Measurements from ENCODE around the gene YKT6.

YKT6 gene

DNA sequence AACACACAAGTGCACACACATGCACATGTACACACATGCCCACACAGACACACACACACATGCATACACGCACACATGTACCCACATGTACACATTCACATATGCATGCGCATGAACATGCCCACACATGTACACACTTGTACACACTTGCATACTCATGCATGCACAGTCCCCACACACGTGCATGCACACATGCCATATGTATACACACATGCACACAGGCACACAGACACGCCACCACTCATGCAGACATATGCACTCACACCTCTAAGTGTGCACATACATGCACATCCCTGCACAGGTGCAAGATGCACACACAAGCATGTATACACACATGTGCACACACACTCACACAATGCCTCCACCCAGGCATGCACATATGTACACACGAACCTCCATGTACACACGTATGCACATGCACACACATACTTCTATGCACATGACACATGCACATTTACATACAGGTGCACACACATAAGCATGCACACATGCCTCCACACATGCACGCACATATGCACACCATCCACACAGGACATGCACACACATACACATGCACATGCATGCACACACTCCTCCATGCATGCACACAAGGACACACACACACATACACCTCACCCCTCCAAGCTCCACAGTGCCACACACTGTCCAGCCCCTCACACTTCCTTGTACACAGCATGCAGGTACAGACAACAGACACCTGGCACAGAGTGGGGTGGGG lies 45.8 kb downstream of the YKT6 start:
- no peak overlapping the region for H3K4me3 ChIP-seq (ENCODE audit: low read depth, low read length)

DNA sequence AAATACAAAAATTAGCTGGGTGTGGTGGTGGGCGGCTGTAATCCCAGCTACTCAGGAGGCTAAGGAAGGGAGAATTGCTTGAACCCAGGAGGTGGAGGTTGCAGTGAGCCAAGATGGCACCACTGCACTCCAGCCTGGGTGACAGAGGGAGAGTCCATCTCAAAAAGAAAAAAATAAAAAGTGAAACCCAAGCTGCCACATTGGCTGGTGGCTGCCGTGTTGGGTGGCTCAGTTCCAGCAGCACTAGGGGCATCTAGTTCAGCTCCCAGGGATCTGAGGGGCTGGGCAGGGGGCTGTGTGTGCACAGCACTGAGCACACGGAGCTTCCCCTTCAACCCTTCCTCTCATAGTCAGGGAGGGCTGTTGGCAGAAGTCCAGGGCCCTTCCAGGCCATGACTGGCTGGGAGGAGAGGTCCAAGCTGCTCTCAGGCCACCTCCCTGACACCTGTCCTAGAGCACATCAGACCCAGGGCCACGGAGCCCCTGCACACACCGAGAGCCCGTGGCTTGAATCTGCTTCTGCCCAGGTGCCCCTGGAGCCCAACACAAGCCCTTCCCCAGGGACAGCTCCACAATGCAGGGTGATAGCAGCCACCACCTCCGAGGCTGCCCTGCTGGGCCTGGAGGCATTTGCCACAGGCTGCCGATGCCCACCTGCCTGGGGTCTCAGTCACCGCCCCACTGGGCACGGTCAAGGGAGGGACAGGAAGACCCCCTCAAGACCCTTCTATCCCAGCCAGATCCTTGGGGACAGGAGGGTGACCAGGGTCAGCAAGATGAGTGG lies 47.3 kb downstream of the YKT6 start:
- no peak overlapping the region for H3K4me3 ChIP-seq (ENCODE audit: low read depth, low read length)
- TF ChIP-seq, protein P1, sequence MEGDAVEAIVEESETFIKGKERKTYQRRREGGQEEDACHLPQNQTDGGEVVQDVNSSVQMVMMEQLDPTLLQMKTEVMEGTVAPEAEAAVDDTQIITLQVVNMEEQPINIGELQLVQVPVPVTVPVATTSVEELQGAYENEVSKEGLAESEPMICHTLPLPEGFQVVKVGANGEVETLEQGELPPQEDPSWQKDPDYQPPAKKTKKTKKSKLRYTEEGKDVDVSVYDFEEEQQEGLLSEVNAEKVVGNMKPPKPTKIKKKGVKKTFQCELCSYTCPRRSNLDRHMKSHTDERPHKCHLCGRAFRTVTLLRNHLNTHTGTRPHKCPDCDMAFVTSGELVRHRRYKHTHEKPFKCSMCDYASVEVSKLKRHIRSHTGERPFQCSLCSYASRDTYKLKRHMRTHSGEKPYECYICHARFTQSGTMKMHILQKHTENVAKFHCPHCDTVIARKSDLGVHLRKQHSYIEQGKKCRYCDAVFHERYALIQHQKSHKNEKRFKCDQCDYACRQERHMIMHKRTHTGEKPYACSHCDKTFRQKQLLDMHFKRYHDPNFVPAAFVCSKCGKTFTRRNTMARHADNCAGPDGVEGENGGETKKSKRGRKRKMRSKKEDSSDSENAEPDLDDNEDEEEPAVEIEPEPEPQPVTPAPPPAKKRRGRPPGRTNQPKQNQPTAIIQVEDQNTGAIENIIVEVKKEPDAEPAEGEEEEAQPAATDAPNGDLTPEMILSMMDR (IDR thresholded peaks at IDR 0.05; ENCODE audit: low read depth, low read length) = no peak

More for the DNA sequence above, 45.8 kb downstream of the YKT6 start:
- TF ChIP-seq, protein P1 (IDR thresholded peaks at IDR 0.05; ENCODE audit: low read depth, low read length) = no peak

DNA sequence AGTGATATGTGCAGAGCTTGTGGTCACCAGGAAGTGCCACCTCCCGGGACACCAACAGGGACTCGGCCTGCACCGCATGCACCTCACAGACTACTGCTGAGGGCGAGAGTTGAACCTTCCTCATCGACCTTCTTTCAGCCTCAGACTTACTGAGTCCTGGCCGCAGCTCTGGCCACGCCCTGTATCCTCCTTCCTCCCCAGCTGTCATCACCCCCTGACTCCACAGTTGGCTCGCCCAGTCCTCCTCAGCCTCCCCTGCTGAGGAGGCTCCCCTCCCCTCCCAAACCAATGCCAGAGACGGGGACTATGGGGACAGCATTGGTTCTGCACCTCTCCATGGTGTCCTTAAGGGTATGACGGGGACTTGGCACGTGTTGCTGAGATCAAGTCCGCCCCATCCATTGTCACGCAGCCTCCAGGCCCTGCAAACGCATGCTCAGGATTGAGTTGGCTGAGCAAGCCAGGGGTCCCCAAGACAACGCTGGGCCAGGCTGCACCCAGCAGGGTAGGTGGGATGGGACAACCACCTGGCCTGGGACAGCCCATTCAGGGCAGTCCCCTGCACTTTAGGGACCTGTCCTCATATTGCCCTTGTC lies 49.0 kb downstream of the YKT6 start:
- no peak overlapping the region for H3K4me3 ChIP-seq (ENCODE audit: low read depth, low read length)
- TF ChIP-seq, protein P1 (IDR thresholded peaks at IDR 0.05; ENCODE audit: low read depth, low read length) = no peak

DNA sequence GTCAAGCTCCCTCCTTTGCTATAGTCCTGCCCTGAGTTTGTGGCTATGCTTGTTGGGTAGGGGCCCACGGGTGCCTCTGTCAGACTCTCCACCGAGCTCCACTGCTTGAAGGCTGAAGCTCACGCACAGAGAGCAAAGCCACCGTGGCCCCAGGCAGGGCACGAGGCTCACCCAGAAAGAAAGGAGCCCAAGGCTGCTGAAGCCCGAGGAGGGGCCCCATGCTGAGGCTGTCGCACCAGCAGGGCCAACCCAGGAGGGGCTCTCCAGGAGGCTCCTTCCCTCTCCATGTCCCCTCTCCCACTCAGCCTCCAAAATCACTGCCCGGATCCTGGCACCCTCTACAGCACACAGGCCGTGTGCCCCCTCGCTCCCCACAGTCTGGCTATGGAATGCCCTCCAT lies 50.5 kb downstream of the YKT6 start:
- TF ChIP-seq, protein P1 (IDR thresholded peaks at IDR 0.05; ENCODE audit: low read depth, low read length) = no peak
- no peak overlapping the region for H3K4me3 ChIP-seq (ENCODE audit: low read depth, low read length)

DNA sequence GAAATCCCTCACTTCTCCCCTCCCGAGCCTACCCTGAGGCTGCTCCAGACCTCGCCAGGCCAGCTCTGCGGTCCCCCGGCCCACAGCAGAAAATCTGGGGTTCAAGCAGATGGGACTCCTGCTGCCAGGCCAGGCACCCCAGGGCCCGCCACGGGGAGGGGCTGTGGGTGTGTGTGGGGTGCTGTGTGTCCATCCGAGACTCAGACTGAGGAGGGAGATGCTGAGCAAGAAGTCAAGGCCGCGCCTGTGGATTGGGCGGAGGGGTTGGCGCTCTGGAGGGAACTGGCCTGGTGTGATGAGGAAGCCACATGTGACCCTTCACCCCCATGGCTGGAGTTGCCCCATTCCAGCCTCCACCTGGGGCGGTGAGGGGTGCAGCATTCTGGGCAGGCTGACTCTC lies 51.1 kb downstream of the YKT6 start:
- no peak overlapping the region for H3K4me3 ChIP-seq (ENCODE audit: low read depth, low read length)
- TF ChIP-seq, protein P1 (IDR thresholded peaks at IDR 0.05; ENCODE audit: low read depth, low read length) = no peak

DNA sequence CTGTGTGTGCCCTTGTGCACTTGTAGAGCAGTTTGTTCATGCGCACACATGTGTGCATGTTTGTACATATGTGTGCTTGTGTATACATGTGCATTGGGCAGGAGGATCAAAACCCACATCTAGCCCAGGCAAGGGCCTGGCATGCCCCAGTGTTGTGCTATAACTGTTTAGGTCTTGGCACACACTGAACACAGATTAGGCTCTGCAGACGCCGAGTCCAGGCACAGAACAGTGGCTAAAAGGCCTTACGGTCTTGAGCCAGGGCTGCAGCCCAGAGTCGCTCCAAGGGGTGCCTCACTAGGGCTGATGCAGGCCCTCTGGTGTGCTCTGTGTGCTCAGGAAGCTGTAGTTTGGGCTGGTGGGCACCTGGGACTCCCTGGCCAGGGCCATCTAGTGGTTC lies 55.7 kb downstream of the YKT6 start:
- TF ChIP-seq, protein P1 (IDR thresholded peaks at IDR 0.05; ENCODE audit: low read depth, low read length) = no peak
- no peak overlapping the region for H3K4me3 ChIP-seq (ENCODE audit: low read depth, low read length)

DNA sequence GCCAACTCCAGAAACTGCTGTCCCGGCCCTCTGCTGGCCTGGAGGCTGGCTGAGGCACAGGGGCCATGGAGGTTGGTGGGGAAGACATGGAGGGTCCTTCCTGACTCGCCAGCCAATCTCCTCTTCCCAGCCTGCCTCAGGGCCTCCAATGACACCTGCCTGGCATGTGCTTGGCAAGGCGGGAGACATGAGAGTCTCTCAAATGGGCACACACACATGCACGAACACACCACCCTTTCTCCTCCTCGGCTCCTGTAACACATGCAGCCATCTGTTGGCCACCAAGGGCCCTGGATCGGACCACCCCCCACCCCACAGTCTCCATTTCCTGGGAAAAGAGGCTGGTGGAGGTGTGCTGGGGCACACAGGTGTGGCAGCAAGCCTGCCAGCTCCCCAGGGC lies 56.4 kb downstream of the YKT6 start:
- TF ChIP-seq, protein P1 (IDR thresholded peaks at IDR 0.05; ENCODE audit: low read depth, low read length) = no peak
- H3K4me3 ChIP-seq (ENCODE audit: low read depth, low read length) = no peak overlapping the region
